AG04450 (cell line): ENCODE data around the gene KRT6A. TPM values are rescaled to one million over a fixed set of nuclear protein-coding genes. Genes with fewer than 3 reads are reported as not detected.

ENCODE experiments used
- CTCF ChIA-PET: fragments of 300-600, 350-600 bp; formaldehyde crosslinking; extraction: SDS; loops from one replicate; lab custom pipeline; 2022; ENCODE audit warnings: antibody characterized with exemption, inconsistent platforms; lab: Charles Lee
- POLR2A ChIA-PET: fragments of 350-600 bp; formaldehyde crosslinking; extraction: SDS; loops from one replicate; lab custom pipeline; 2021; ENCODE audit warnings: antibody characterized with exemption, inconsistent platforms; lab: Yijun Ruan, JAX
- DNase-seq: peaks from one replicate; pipeline ENCODE4 v3.0.0-alpha.2; 2011; ENCODE audit warnings: low read depth, low spot score
- H3K27ac ChIP-seq: one replicate; pipeline ENCODE4 v1.5.1; 2012; ENCODE audit warnings: low read depth, low read length, control low read depth
- H3K27me3 ChIP-seq: one replicate; pipeline ENCODE4 v1.6.0; 2012; ENCODE audit warnings: low read length; ENCODE audit not compliant: control insufficient read depth, insufficient read depth
- H3K4me3 ChIP-seq: 2 replicates; pipeline ENCODE4 v1.5.1; 2011; ENCODE audit warnings: mild to moderate bottlenecking, low read depth, low read length, control low read depth
- H3K9me3 ChIP-seq: 2 replicates; pipeline ENCODE4 v1.5.1; 2012; ENCODE audit warnings: low read length; ENCODE audit not compliant: control insufficient read depth, insufficient read depth
- polyA plus RNA-seq: library from polyadenylated mRNA; depleted of rRNA; stranded (reverse); fragments of >200 nt; gene quantifications from 2 replicates; pipeline ENCODE4 v1.2.3, GENCODE V29; 2011
- TF ChIP-seq, protein P1 (sequence below): IDR thresholded peaks from 2 replicates; pipeline ENCODE4 v1.5.1; 2011; ENCODE audit warnings: low read depth, low read length, control low read depth, inconsistent platforms

KRT6A gene
- polyA plus RNA-seq, 1 experiment = not detected

DNA sequence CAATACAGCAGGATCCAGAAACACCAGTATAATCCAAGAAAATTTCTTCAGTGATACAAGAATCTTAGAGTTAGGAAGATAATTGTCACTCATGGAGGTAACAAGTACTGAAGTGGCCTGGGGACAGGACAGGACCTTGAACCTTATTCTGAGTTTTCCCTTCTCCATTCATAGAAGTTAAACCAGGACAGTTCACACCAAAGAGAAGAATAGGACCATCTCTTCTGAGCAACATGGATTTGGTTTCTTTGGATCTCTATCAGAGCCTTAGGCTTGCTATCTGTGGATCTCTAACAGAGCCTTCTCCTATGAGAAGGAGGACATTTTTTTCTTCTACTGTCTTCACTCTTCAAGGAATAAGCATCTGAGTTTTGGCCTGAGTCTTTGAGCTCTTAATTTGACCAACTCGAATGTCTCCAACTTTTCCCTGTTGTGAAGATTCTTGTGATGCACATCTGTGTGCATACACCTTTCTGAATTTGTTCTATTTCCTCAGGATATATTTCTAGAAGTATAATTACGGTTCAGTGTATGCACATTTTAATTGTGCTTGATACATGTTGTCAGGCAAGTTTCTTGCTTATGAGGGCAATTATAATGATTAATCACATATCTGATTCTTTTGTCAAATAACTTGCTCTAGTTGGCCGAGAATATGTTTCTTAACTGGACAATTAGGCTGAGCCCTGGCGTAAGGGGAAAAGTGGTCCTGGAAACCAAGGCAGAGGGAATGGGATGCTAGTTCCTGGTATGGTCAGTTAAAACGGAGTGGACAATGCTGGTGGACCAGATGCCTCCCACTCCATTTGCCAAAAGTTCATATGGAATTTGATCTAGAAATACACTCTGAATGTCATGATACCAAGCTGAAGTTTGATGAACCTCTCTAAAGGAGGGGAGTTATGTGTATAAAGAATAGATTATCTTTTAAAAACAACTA is 6.6 kb downstream of the KRT6A start:
- DNase-seq = no peak
- H3K9me3 ChIP-seq = no peaks in the 10 kb centered on the region

GRCh38 chr12:52480073-52480472 is 13.0 kb downstream of the KRT6A start:
- H3K9me3 ChIP-seq = no peaks in the 10 kb centered on the region
- POLR2A ChIA-PET = no interaction called here
- DNase-seq = no peak

More for the DNA sequence above, 6.6 kb downstream of the KRT6A start:
- Histone ChIP-seq H3K27me3 (no peaks in the 10 kb centered on the region), H3K27ac (no peak overlapping the region), H3K4me3 (no peak overlapping the region)
- ChIA-PET CTCF (no interaction called here), POLR2A (no interaction called here)
- TF ChIP-seq, protein P1, sequence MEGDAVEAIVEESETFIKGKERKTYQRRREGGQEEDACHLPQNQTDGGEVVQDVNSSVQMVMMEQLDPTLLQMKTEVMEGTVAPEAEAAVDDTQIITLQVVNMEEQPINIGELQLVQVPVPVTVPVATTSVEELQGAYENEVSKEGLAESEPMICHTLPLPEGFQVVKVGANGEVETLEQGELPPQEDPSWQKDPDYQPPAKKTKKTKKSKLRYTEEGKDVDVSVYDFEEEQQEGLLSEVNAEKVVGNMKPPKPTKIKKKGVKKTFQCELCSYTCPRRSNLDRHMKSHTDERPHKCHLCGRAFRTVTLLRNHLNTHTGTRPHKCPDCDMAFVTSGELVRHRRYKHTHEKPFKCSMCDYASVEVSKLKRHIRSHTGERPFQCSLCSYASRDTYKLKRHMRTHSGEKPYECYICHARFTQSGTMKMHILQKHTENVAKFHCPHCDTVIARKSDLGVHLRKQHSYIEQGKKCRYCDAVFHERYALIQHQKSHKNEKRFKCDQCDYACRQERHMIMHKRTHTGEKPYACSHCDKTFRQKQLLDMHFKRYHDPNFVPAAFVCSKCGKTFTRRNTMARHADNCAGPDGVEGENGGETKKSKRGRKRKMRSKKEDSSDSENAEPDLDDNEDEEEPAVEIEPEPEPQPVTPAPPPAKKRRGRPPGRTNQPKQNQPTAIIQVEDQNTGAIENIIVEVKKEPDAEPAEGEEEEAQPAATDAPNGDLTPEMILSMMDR = no peak

DNA sequence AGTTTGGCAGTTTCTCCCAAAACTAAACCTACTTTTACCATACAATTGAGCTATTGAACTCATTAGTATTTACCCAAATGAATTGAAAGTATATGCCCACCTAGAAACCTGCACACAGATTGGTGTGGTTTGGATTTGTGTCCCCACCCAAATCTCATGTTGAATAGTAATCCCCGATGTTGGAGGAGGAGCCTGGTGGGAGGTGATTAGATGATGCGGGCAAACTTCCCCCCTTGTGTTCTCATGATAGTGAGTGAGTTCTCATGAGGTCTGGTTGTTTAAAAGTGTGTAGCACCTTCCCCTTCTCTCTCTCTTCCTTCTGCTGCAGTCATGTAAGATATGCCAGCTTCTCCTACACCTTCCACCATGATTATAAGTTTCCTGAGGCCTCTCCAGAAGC is 15.4 kb downstream of the KRT6A start:
- ChIA-PET POLR2A (no interaction called here), CTCF (interaction anchor here (0.8 kb wide), 1 partner anchor 503 kb away, joined by 3 read pairs; no protein-coding TSS in a partner anchor)
- TF ChIP-seq, protein P1 = no peak
- no peaks in the 10 kb centered on the region for H3K9me3 ChIP-seq
- DNase-seq = no peak
- H3K4me3 ChIP-seq = no peak overlapping the region
- peaks cover 8% of the 10 kb centered on the region for H3K27me3 ChIP-seq
- H3K27ac ChIP-seq = no peak overlapping the region

More at GRCh38 chr12:52480073-52480472, 13.0 kb downstream of the KRT6A start:
- Histone ChIP-seq H3K4me3 (no peak overlapping the region), H3K27ac (no peak overlapping the region), H3K27me3 (peaks cover 7% of the 10 kb centered on the region)
- CTCF ChIA-PET = no interaction called here
- TF ChIP-seq, protein P1 = no peak

DNA sequence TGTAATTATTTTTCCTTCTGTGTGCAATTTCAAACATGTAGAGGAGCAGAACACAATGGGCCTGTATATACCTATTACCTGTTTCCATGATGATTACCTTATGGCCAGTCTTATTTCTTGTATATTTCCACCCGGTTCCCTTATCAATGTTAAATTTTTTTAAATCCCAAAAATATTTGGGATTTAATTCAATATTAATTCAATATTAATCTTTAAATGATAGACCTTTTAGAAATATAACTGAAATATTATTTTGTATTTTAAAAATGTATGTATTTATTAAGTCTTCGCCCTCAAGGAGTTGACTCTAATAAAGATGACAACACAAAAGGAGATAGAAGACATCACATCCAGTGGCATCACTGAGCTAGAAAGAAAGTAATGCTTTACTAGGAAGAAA is 18.8 kb downstream of the KRT6A start:
- TF ChIP-seq, protein P1 = no peak
- Histone ChIP-seq H3K9me3 (no peaks in the 10 kb centered on the region), H3K27ac (no peak overlapping the region), H3K27me3 (peaks cover 9% of the 10 kb centered on the region), H3K4me3 (no peak overlapping the region)
- no peak for DNase-seq
- CTCF ChIA-PET = no interaction called here
- POLR2A ChIA-PET = no interaction called here

- Histone ChIP-seq H3K9me3 (no peaks in the 10 kb centered on the region), H3K4me3 (no peak within 1 kb of the TSS), H3K27me3 (peaks cover 9% of the 10 kb centered on the region), H3K27ac (no peak within 1 kb of the TSS)
- CTCF ChIA-PET = no interaction called here
- DNase-seq = no peak
- POLR2A ChIA-PET = no interaction called here
- TF ChIP-seq, protein P1 = no peak
Measured at GRCh38 chr12:52473768-52474167, 19.3 kb downstream of the KRT6A start, which contains the start of gene KRT6C. Gene KRT6C, minus strand, starts transcription at chr12:52473805. Its CDS starts 68 bp downstream, at chr12:52473737.
